Measurements from ENCODE around the gene PMF1.

GRCh38 chr1:156266051-156266450 lies 53.2 kb downstream of the PMF1 start:
- TF ChIP-seq EZH2 (IDR thresholded peaks at IDR 0.05; ENCODE audit: low read depth, unreplicated experiment) (no peak), ZNF331 (CRISPR knock-in tag; IDR thresholded peaks at IDR 0.05; ENCODE audit: low read depth) (no peak), CREB1 (CRISPR knock-in tag; IDR thresholded peaks at IDR 0.05; ENCODE audit: low read depth) (no peak), EZH2phosphoT487 (IDR thresholded peaks at IDR 0.05; ENCODE audit: unreplicated experiment) (no peak)
- TF ChIP-seq, protein P1, sequence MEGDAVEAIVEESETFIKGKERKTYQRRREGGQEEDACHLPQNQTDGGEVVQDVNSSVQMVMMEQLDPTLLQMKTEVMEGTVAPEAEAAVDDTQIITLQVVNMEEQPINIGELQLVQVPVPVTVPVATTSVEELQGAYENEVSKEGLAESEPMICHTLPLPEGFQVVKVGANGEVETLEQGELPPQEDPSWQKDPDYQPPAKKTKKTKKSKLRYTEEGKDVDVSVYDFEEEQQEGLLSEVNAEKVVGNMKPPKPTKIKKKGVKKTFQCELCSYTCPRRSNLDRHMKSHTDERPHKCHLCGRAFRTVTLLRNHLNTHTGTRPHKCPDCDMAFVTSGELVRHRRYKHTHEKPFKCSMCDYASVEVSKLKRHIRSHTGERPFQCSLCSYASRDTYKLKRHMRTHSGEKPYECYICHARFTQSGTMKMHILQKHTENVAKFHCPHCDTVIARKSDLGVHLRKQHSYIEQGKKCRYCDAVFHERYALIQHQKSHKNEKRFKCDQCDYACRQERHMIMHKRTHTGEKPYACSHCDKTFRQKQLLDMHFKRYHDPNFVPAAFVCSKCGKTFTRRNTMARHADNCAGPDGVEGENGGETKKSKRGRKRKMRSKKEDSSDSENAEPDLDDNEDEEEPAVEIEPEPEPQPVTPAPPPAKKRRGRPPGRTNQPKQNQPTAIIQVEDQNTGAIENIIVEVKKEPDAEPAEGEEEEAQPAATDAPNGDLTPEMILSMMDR (conservative IDR thresholded peaks at IDR 0.05; ENCODE audit: low read depth in 2 of 2) = no peak
- TF ChIP-seq, protein P2, sequence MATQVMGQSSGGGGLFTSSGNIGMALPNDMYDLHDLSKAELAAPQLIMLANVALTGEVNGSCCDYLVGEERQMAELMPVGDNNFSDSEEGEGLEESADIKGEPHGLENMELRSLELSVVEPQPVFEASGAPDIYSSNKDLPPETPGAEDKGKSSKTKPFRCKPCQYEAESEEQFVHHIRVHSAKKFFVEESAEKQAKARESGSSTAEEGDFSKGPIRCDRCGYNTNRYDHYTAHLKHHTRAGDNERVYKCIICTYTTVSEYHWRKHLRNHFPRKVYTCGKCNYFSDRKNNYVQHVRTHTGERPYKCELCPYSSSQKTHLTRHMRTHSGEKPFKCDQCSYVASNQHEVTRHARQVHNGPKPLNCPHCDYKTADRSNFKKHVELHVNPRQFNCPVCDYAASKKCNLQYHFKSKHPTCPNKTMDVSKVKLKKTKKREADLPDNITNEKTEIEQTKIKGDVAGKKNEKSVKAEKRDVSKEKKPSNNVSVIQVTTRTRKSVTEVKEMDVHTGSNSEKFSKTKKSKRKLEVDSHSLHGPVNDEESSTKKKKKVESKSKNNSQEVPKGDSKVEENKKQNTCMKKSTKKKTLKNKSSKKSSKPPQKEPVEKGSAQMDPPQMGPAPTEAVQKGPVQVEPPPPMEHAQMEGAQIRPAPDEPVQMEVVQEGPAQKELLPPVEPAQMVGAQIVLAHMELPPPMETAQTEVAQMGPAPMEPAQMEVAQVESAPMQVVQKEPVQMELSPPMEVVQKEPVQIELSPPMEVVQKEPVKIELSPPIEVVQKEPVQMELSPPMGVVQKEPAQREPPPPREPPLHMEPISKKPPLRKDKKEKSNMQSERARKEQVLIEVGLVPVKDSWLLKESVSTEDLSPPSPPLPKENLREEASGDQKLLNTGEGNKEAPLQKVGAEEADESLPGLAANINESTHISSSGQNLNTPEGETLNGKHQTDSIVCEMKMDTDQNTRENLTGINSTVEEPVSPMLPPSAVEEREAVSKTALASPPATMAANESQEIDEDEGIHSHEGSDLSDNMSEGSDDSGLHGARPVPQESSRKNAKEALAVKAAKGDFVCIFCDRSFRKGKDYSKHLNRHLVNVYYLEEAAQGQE (IDR thresholded peaks at IDR 0.05; ENCODE audit: unreplicated experiment) = no peak
